ENCODE measurements around the gene OPTC.

OPTC gene

GRCh38 chr1:203518541-203518940, 24.6 kb downstream of the OPTC start:
- DNase-seq = no peak

DNA sequence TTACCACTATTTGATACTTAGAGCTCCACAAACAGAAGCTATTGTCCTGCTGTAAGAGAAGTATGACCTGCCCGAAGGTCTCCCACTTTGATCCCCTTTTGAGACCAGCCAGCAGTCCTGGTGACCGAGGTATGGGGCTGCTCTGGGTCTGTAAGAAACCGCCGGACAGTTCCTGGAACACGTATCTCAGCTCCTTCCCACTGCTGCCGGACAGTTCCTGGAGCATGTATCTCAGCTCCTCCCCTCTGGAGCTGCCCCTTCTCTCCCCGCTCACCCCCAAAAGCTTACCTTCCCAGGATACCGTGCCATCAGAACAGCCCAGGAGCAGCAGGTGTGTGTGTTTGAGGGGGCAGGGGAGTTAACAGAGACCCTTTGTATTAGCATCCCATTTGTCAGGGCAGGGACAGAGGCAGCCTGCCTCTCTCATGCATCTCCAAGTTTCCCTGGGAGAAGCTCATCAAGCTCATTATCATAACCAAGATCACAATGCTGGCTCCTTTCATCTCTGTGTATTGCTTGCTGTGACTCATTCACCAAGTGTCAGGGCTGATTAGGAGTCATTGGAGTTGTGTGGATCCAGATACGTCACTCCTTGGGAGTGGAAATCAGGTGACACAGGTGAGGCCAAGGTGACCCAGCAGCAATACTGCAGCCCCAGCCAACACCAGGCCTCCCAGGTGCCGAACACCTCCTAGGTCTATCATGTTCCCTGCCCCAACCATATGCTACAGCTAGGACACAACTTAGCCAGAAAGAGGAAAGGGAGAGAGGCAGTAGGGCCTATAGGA, 25.3 kb downstream of the OPTC start:
- no peak for DNase-seq

GRCh38 chr1:203519896-203520295, 25.9 kb downstream of the OPTC start:
- DNase-seq = no peak

GRCh38 chr1:203520315-203520714, 26.4 kb downstream of the OPTC start:
- no peak for DNase-seq

DNA sequence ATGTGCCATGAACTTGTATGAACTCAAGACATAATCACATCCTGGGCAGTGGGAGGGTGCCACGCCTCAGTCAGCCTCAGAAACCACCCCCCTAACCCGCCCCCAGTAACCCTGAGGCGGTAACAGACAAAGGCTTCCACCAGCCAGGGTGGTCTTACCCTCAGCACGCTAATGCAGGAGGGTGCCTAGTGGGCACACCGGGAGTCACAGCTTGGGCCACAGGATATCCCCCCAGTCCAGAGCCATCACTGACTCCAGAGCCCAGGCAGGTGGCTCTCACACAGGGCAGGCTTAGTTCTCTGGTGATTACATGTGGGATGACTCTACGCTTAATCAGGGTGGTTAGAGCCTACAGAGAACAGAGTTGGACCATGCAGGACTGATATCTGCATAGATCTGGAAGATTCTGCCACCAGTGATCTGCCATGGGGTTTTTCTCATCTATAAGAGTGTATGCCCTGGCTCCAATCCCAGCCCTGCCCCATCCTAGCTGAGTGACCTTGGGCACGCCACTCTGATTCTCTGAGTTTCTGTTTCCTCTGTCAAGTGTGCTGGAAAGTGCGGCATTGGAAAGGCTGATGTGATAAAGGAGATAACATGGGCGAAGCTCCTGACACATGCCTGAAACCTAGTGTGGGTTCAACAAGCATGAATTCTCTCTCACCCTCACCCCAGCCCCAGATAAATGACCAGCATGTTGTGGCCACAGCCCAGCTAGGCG, 27.3 kb downstream of the OPTC start:
- no peak for DNase-seq

DNA sequence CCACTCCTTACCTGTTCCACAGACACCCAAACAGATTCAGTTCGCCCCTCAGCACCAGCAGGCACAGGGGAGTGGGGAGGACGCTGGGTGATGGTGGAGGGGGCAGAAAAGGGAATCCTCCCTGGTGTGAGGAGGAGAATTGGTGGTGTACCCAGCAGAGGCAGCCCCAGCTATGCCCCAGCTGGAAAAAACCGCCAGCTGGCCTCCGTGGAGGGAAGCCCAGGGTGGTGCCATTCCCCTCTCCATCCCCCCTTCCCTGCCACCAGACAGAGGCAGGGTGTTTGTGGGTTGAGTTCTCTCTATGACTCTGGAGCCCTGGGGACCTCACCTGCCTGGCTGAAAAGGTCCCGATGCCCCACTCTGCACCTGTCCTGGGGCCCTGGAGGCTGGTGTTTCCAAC, 27.9 kb downstream of the OPTC start:
- no peak for DNase-seq

- peak; percentile 31 for DNase-seq
Measured at GRCh38 chr1:203522237-203522636, 28.3 kb downstream of the OPTC start.

- no peak for DNase-seq
Measured at GRCh38 chr1:203523667-203524066, 29.7 kb downstream of the OPTC start.

DNA sequence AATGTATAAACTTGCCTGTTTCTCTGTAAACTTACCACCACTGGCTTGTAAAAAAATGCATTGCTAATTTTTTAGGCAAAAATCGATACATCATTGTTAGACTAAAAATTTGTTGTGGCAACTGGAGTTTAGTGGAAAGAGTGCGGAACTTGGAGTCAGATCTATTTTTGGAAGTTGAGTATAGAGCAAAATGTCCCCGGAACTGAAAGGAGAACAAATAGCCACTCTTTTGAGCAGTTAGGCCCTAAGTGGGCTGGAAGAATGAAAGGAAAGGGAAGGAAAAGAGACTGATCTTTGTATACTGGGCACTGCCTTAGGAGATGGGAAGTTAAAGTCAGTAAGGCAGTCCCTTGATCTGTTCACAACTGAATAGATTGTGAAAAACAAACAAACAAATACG, 30.2 kb downstream of the OPTC start:
- DNase-seq = no peak

DNA sequence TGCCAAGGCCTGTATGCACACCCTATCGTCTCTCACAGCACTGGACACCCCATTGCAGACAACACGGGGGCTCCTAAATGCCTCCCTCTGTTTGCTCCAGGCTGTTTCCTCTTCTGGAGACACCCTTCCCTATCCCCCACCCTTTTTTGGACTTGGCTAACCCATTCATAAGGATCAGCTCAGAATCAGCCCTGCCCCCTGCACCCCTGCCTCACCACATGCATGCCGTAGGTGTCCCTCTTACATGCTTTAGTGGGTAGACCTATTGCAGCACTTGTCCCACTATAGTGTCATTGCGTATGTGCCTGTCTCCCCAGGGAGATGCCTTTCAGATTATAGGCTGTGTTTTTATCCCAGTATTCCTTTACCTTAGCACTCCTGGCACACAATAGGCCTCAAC, 30.9 kb downstream of the OPTC start:
- DNase-seq = no peak

- no peak for DNase-seq
Measured at GRCh38 chr1:203525685-203526084, 31.7 kb downstream of the OPTC start.

DNA sequence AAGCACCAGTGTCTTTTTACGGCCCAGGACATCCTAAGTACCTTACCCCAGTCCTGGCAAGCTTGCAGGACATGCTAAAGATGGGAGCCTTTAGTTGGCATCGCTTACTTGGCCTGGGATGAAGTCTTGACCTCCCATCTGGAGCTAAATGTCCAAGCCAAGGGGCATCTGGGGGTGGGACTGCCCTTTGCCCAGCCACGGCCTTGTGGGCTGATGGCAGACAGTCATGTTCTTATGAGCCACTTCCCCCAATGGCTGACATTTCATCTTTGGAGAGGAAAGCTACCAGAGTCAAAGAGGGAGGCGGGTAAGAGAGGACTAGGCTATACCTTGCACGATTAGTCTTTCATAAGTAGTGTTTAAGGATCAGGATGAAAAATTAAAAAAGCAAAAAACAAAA, 32.2 kb downstream of the OPTC start:
- DNase-seq = no peak

DNA sequence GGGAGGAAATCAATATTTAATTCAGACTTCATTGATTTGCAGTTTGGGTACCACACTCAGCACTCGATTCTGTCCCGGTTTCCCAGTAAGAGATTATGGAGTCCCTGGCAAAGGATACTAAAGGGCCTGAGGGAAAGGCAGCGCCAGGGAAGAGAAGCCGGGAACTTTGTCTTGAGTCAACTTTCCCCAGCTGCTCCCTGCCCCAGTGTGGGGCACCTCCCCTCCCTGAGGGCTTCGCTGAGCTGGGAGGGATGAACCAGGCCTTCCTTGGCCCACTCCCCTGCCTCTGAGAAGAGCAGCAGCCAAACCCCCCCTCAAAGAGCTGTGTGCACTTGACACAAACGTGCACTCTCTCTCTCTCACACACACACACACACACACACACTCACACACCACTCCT, 32.6 kb downstream of the OPTC start:
- DNase-seq = no peak

DNA sequence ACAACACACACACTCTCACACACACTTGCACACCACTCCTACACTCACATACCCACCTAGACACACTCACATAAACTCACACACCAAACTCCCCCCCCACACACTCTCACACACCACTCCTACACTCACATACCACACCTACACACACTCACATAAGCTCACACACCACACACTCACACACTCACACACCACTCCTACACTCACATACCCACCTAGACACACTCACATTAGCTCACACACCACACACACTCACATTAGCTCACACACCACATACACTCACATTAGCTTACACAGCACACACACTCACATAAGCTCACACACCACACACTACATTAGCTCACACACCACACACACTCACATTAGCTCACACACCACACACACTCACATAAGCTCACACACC, 33.1 kb downstream of the OPTC start:
- no peak for DNase-seq

GRCh38 chr1:203528063-203528462, 34.1 kb downstream of the OPTC start:
- no peak for DNase-seq

GRCh38 chr1:203528976-203529835, 35.3 kb downstream of the OPTC start:
- no peak for DNase-seq

DNA sequence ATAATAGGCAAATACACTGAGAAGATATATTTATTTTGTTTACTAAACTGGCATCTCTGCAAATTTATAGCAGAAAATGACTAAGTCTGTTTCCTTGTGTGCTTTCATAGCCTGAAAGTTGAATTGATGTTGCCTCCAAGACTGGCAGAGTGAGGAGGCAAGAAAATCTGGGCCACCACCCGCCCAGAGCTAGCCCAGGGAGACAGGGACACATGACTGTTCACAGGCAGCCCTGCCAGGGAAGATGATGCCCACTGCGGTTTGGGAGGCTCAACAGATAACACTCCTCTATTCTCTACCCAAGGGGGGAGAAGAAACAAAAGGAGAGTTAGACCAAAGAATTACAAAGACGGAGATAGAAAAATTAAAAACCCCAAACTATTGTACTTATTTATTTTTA, 37.1 kb downstream of the OPTC start:
- no peak for DNase-seq

DNA sequence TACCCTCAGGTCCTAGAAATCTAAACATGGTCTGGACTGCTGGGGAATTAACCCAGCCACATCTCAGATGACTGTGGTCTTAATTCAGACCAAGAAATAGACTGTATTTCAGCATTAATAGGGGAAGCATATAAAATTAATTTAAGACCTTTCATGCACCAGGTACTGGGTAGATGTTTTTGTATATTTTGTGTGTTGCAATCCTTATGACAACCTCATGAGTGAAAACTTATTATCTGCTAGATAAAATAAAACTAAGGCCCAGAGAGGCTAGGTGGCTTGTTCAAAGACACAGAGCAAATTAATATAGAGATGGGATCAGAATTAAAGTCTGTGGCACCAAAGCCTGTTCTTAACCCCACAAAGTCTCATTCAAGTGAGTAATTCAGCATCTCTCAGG, 40.1 kb downstream of the OPTC start:
- no peak for DNase-seq

- no peak for DNase-seq
Measured at GRCh38 chr1:203534526-203534925, 40.6 kb downstream of the OPTC start.

GRCh38 chr1:203536575-203536974, 42.6 kb downstream of the OPTC start:
- no peak for DNase-seq

DNA sequence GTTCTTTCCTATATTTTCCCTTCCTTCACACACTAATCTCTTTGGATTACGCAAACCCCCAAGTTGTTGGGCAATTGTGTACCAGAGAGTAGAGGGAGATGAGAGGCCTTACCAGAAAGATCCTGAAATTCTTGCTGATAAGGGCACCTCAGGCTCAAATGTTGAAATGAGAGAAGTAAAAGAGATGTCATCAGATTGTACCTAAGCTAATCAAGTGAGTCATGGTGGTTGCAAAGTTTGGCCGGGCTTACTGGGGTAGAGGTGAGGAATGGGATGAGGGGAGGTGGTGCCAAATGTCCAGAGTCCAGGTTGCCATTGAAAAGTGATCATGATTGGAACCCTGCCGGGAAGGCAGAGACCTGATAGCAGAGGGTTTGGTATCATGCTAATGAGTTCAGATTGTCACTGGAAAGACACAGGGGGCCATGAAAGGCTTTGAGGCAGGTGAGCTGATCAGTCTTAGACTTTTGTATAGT, 43.1 kb downstream of the OPTC start:
- no peak for DNase-seq

- peak; percentile 46 for DNase-seq
Measured at GRCh38 chr1:203537806-203538464, 44.0 kb downstream of the OPTC start.

DNA sequence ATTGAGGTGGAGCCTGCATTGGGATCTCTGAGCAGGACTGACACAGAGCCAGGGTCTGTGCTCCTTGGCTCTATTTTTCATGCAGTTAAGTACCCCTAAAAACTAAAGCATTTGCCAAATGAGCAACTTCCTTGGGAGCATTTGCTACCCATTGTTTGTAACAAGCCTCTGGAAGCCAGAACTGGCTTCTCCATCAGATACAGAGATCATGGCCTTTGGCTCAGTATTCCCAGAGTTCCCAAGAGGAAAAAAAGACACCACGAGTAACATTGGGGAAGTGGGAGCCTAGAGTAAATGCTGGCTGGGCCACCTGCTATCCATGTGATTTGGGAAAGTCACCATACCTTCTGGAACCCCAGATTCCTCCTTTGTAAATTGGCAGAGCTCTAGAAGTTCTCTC, 44.8 kb downstream of the OPTC start:
- DNase-seq = no peak
